Activated T-cell treated with anti-CD3 and anti-CD28 coated beads, Interleukin-2, amount 50 U/mL, for 1 hour (primary cell): ENCODE results near the gene KIAA0513.
"Not testable (repeated sequence)": the region's sequence is repeated elsewhere in the genome, so short reads cannot be mapped to it uniquely, and the experiment has no call there.

Experiments
- DNase-seq: peaks from one replicate; pipeline ENCODE4 v3.0.0-alpha.2; 2020

KIAA0513 gene

GRCh38 chr16:85051067-85051581 lies 23.5 kb downstream of the KIAA0513 start:
- DNase-seq, result no peak

- no peak for DNase-seq
Measured at GRCh38 chr16:85051683-85052082, 24.1 kb downstream of the KIAA0513 start.

DNA sequence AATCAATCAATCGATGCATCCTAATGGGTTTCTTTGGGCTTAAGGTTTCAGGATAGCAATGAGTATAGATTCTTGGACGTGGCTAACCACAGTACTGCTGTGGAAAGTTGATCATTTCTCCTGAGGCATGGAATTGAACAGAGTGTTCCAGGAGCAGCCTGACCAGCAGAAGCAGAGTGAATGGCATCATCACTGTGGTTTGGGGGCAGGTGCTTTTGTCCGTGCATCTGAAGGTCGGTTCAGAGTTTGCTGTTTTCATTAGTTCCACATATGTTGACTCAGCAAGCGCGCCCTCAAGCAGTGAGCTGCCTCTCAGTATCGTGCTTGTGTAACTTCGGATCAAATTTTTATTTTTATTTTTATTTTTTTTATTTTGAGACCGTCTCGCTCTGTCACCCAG lies 24.9 kb downstream of the KIAA0513 start:
- no peak for DNase-seq

- DNase-seq, result not testable (repeated sequence)
Measured at GRCh38 chr16:85054321-85054720, 26.7 kb downstream of the KIAA0513 start.

DNA sequence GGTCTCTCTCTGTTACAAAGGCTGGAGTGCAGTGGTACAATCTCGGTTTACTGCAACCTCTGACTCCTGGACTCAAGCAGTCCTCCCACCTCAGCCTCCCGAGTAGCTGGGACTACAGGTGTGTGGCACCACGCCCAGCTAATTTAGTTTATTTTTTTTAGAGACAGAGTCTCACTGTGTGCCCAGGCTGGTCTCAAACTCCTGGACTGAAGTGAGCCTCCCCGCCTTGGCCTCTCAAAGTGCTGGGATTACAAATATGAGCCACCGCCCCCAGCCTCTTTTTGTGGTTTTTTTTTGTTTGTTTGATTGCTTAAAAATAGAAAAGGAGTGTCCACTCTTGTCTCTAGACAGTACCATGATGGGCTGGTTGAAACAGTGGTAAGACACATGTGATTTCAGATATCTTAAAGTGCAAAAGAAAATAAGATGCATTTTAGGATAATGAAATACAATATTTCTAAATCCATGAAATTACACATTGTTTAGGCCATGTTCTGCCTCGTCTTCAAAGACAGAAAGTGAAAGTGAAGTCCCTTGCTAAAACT lies 27.4 kb downstream of the KIAA0513 start:
- DNase-seq, result no peak

GRCh38 chr16:85055493-85056210 lies 28.1 kb downstream of the KIAA0513 start:
- peak; percentile 61 for DNase-seq

- no peak for DNase-seq
Measured at GRCh38 chr16:85056211-85056748, 28.7 kb downstream of the KIAA0513 start.

GRCh38 chr16:85057212-85057889 lies 29.8 kb downstream of the KIAA0513 start:
- no peak for DNase-seq

DNA sequence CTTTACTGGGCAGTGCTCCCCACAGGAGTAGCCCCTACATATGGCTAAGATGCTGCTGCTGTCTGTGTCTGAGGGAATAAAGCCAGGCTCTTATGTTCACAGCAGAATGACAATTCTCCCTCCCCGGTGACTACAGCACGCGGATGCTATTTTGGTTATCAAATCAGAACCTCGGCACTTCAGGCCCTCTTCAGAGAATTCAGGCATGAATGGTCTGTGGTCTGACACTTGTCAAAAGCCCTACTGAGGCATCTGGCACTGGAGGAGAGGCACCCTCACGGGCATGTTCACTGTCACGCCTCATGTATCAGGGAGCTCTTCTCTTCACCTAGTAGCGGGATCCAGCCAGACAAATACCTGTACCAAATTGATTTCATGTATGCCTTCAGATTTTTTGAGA lies 30.4 kb downstream of the KIAA0513 start:
- DNase-seq, result no peak

DNA sequence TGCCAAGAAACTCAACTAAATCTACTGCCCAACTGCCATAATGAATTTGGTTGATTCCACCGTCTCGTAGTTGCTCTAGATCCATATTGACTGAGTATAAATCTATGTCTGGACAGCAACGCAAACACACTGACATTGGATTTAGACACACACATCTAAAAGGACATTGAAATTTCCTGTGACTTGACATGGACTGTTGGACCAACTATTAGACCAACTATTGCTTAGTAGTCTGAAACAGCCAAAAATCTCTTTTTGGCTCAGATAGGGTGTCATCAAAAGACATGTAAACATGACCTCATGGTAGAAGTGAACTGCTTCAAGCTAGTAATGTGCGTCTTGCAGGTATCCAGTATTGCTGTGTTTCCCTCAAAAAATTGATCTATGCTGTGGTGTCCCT lies 31.3 kb downstream of the KIAA0513 start:
- DNase-seq, result no peak

GRCh38 chr16:85061566-85061965 lies 34.0 kb downstream of the KIAA0513 start:
- DNase-seq, result no peak

GRCh38 chr16:85062323-85062722 lies 34.7 kb downstream of the KIAA0513 start:
- DNase-seq, result no peak

DNA sequence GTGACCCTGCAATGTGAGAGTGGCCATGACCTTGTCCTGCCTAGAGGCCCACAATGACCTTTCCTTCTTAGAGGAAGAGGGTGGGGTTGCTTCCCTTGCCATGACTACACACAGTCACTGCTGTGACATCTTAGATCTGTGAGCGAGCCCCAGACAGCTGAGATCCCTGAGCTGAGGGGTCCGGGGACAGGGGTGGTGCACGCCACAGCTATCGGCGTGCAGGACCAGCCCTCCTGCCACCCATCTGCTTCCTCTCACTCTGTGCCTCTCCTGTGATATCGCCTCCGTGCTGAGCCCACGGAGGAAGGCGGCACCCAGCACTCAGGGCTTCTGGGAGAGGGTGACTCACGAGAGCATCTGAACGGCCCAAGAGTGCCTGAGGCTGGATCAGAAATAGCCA lies 35.2 kb downstream of the KIAA0513 start:
- DNase-seq, result no peak

GRCh38 chr16:85064186-85064585 lies 36.6 kb downstream of the KIAA0513 start:
- DNase-seq, result no peak

- no peak for DNase-seq
Measured at GRCh38 chr16:85065099-85065498, 37.5 kb downstream of the KIAA0513 start.

DNA sequence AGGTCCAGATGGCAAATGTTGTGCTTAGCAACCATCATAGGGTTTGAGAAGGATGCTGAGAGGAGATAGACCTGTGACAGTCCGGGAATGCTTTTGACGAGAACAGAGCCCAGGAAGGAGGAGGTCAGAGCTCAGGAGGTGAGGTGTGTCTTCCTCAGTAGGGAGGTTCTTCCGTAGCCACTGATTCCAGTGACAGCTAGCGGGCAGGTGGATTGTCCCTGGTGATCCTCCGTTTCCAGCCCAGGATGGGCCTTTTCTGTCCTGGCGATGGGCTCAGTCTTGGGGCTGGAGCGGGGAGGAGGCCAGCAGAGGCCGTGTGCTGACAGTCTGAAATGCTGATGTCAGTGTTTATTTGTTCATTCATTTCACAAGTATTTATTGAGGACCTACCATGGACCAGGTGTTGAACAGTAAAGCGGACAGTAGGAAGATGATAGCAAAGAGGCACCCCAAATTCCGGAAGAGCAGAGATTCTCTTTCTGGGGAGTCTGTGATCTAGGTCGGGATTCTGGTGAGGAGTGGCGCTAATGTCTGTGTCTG lies 38.8 kb downstream of the KIAA0513 start:
- no peak for DNase-seq

DNA sequence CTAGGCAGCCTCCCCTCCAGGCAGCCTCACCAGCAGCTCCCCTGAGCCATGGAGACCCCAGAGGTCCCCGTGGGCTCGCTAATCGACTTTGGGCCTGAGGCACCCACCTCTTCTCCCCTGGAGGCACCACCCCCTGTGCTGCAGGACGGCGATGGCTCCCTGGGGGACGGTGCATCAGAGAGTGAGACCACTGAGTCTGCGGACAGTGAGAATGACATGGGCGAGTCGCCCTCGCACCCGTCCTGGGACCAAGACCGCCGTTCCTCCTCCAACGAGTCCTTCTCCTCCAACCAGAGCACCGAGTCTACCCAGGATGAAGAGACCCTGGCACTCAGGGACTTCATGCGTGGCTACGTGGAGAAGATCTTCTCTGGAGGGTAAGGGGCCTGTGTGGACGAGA lies 39.4 kb downstream of the KIAA0513 start:
- no peak for DNase-seq

- no peak for DNase-seq
Measured at GRCh38 chr16:85067426-85067825, 39.8 kb downstream of the KIAA0513 start.

DNA sequence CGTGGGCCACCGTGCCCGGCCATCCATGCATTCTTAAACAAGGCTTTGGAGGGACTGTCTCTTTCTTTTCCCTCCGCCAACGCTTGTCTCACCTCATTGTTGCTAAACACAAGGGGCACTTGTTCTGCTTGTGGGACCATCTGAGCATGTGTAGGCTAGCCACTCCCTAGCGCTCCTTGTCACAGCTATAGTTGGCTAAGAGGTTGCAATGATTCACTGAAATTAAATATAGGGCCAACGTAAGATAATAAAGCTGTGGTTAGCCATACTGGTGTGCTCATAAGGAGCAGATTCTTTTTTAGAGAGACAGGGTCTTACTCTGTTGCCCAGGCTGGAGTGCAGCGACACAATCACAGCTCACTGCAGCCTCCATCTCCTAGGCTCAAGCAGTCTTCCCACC lies 41.2 kb downstream of the KIAA0513 start:
- DNase-seq, result no peak

DNA sequence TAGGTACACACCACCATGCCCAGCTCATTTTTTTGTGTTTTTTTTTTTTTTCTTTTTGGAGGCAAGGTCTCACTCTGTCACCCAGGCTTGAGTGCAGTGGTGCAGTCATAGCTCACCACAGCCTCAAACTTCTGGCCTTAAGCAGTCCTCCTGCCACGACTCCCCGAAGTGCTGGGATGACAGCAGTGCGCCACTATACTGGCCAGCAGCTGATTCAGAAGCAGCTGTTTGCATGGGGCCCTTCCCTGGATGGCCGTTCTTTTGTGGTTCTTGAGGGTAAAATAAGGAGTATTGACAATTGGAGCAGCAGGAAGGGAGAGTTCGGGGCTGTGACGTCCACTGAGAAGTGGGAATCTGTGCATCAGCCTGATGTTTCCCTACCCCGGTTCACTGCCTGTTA lies 41.6 kb downstream of the KIAA0513 start:
- DNase-seq, result no peak

DNA sequence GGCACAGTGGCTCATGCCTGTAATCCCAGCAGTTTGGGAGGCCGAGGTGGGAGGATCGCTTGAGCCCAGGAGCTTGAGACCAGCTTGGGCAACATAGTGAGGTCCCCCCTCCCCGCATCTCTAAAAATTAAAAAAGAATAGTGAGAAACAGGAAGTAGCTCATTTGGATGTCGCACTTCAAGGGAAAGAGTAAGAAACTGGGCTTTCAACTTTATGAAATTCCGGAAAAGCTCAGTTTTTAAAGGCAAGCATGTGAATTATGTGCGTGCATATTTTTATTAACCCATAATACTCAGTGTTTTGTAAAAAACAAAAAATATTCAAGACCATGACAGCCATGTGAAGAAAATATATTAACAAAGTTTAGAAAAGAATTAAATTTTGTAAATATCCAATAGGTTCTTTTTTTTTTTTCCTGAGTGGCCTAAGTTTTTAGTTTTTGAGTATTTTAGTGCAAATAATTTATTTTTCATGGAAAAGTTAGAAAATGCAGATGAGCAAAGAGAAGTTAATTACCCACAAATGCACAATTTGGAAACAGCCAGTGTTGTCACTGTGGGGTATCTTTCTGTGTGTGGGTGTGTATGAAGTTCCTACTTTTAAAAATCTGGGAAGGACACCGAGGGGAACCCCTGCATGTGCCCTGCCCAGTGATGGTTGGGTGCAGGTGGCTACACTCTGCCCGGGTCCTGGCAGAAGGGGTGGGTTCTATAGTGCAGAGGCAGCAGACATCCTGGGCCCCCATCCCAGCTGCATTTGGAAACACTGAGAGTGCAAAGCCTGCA lies 44.7 kb downstream of the KIAA0513 start:
- DNase-seq, result no peak

GRCh38 chr16:85072947-85073346 lies 45.4 kb downstream of the KIAA0513 start:
- no peak for DNase-seq
